D341Med (cell line): Measurements from ENCODE around the gene NEDD4.
"Not testable (repeated sequence)": the region's sequence is repeated elsewhere in the genome, so short reads cannot be mapped to it uniquely, and the experiment has no call there.

Source experiments
- DNase-seq: peaks from one replicate; pipeline ENCODE4 v3.0.0; 2012; ENCODE audit warnings: low spot score

Gene NEDD4

GRCh38 chr15:55893852-55894251 lies 99.6 kb downstream of the NEDD4 start:
- no peak for DNase-seq

- DNase-seq = no peak
Measured at GRCh38 chr15:55891196-55891595, 102.2 kb downstream of the NEDD4 start.

GRCh38 chr15:55884223-55884622 lies 109.2 kb downstream of the NEDD4 start:
- DNase-seq = no peak

- DNase-seq = no peak
Measured at GRCh38 chr15:55879181-55879580, 114.2 kb downstream of the NEDD4 start.

GRCh38 chr15:55873024-55873720 lies 120.2 kb downstream of the NEDD4 start:
- no peak for DNase-seq

GRCh38 chr15:55872471-55872870 lies 120.9 kb downstream of the NEDD4 start:
- no peak for DNase-seq

- DNase-seq = no peak
Measured at GRCh38 chr15:55869660-55870059, 123.8 kb downstream of the NEDD4 start.

GRCh38 chr15:55868707-55869106 lies 124.7 kb downstream of the NEDD4 start:
- DNase-seq = no peak

GRCh38 chr15:55868291-55868690 lies 125.1 kb downstream of the NEDD4 start:
- DNase-seq = not testable (repeated sequence)

- no peak for DNase-seq
Measured at GRCh38 chr15:55863911-55864310, 129.5 kb downstream of the NEDD4 start.

- no peak for DNase-seq
Measured at GRCh38 chr15:55861115-55861514, 132.3 kb downstream of the NEDD4 start.

- no peak for DNase-seq
Measured at GRCh38 chr15:55860468-55860867, 132.9 kb downstream of the NEDD4 start.

GRCh38 chr15:55859681-55860080 lies 133.7 kb downstream of the NEDD4 start:
- no peak for DNase-seq

GRCh38 chr15:55858661-55859060 lies 134.8 kb downstream of the NEDD4 start:
- DNase-seq = no peak

GRCh38 chr15:55856506-55857164 lies 136.8 kb downstream of the NEDD4 start:
- DNase-seq = no peak

GRCh38 chr15:55853134-55853533 lies 140.3 kb downstream of the NEDD4 start:
- DNase-seq = no peak

- peak; percentile 62 for DNase-seq
Measured at GRCh38 chr15:55846116-55846707, 147.2 kb downstream of the NEDD4 start.

GRCh38 chr15:55842897-55843296 lies 150.5 kb downstream of the NEDD4 start:
- not testable (repeated sequence) for DNase-seq

GRCh38 chr15:55835866-55836265 lies 157.5 kb downstream of the NEDD4 start:
- DNase-seq = no peak

GRCh38 chr15:55834331-55834730 lies 159.1 kb downstream of the NEDD4 start:
- no peak for DNase-seq

GRCh38 chr15:55829826-55830225 lies 163.6 kb downstream of the NEDD4 start:
- no peak for DNase-seq

GRCh38 chr15:55827955-55828354 lies 165.5 kb downstream of the NEDD4 start:
- no peak for DNase-seq

- DNase-seq = no peak
Measured at GRCh38 chr15:55827204-55827603, 166.2 kb downstream of the NEDD4 start.
